ENCODE results near the gene SSTR5.

- TF ChIP-seq REST (IDR thresholded peaks at IDR 0.05): no peak
- TF ChIP-seq YY1 (IDR thresholded peaks at IDR 0.05): no peak
- TF ChIP-seq CTCF (IDR thresholded peaks at IDR 0.05; ENCODE audit: low read depth, low read length, missing input control): no peak
- TF ChIP-seq MAX (IDR thresholded peaks at IDR 0.05): no peak
- no peak for TF ChIP-seq ATF3 (IDR thresholded peaks at IDR 0.05)
- TF ChIP-seq GABPA (IDR thresholded peaks at IDR 0.05 in 1 of 2, conservative IDR thresholded peaks at IDR 0.05 in 1 of 2): no peak
- no peak for TF ChIP-seq FOXA2 (IDR thresholded peaks at IDR 0.05)
- no peak for TF ChIP-seq ZBTB33 (IDR thresholded peaks at IDR 0.05)
- no peak for TF ChIP-seq RAD21 (IDR thresholded peaks at IDR 0.05)
- no peak for TF ChIP-seq SP1 (IDR thresholded peaks at IDR 0.05)
- no peak for TF ChIP-seq EGR1 (IDR thresholded peaks at IDR 0.05; ENCODE audit: low read depth in 2 of 2)
Measured at GRCh38 chr16:1072526-1073261, at the start of gene SSTR5.

All from liver (tissue), 3 donors.